HepG2 (cell line): ENCODE results near the gene RNU6-8. TPM values are rescaled to one million over a fixed set of nuclear protein-coding genes. Genes with fewer than 3 reads are reported as not detected.
A peak's percentile ranks its signal among the peaks of the same experiment; 100 is the strongest.

Experiments
- BORCS8-MEF2B ChIP-seq: sonication (generic); formaldehyde crosslinking; IDR thresholded peaks from 2 replicates; pipeline ENCODE4 v1.8.0; 2022; ENCODE audit warnings: mild to moderate bottlenecking, missing genetic modification reagents
- CBFB ChIP-seq: sonication (generic); formaldehyde crosslinking; IDR thresholded peaks from 2 replicates; pipeline ENCODE4 v1.4.0; 2020; ENCODE audit warnings: missing genetic modification reagents
- E2F5 ChIP-seq: sonication (generic); formaldehyde crosslinking; conservative IDR thresholded peaks from 2 replicates; pipeline ENCODE4 v1.4.0; 2020; ENCODE audit warnings: missing genetic modification reagents
- ESRRA ChIP-seq: sonication (generic); formaldehyde crosslinking; IDR thresholded peaks from 2 replicates; pipeline ENCODE4 v1.5.1; 2020; ENCODE audit warnings: mild to moderate bottlenecking, low read depth, missing genetic modification reagents
- FOSL1 ChIP-seq: sonication (generic); formaldehyde crosslinking; IDR thresholded peaks from 2 replicates; pipeline ENCODE4 v1.9.0; 2021; ENCODE audit warnings: missing genetic modification reagents, borderline replicate concordance
- GABPB1 ChIP-seq: IDR thresholded peaks from 2 replicates; pipeline ENCODE4 v1.6.1; 2016; ENCODE audit warnings: mild to moderate bottlenecking, missing genetic modification reagents, moderate library complexity, missing compliant biosample characterization
- HNF1B ChIP-seq: sonication (generic); formaldehyde crosslinking; IDR thresholded peaks from 2 replicates; pipeline ENCODE4 v1.5.1; 2020; ENCODE audit warnings: mild to moderate bottlenecking, moderate library complexity, missing genetic modification reagents
- KAT2B ChIP-seq: fragments of 150-350 bp; IDR thresholded peaks from 2 replicates; pipeline ENCODE4 v1.6.1; 2014; ENCODE audit warnings: low read depth, low read length, borderline replicate concordance
- KDM5B ChIP-seq: sonication (generic); formaldehyde crosslinking; IDR thresholded peaks from 2 replicates; pipeline ENCODE4 v1.4.0; 2020; ENCODE audit warnings: missing genetic modification reagents, mild to moderate bottlenecking, borderline replicate concordance
- KLF12 ChIP-seq: sonication (generic); formaldehyde crosslinking; IDR thresholded peaks from 2 replicates; pipeline ENCODE4 v1.4.0; 2020; ENCODE audit warnings: missing genetic modification reagents, borderline replicate concordance
- MTERF4 ChIP-seq: sonication (generic); formaldehyde crosslinking; IDR thresholded peaks from 2 replicates; pipeline ENCODE4 v1.8.0; 2023; ENCODE audit warnings: mild to moderate bottlenecking, missing genetic modification reagents
- NFRKB ChIP-seq: fragments of 450-650 bp; IDR thresholded peaks from 2 replicates; pipeline ENCODE4 v1.6.1; 2017
- TEAD3 ChIP-seq: optimal IDR thresholded peaks from 2 replicates; pipeline ENCODE3; 2016; ENCODE audit warnings: borderline replicate concordance
- ZFYVE20 ChIP-seq: sonication (generic); formaldehyde crosslinking; IDR thresholded peaks from 2 replicates; pipeline ENCODE4 v1.8.0; 2023; ENCODE audit warnings: low read depth, mild to moderate bottlenecking, moderate library complexity, missing genetic modification reagents, borderline replicate concordance
- ZNF326 ChIP-seq: sonication (generic); formaldehyde crosslinking; IDR thresholded peaks from 2 replicates; pipeline ENCODE4 v1.4.0; 2020; ENCODE audit warnings: missing genetic modification reagents, borderline replicate concordance
- ZNF614 ChIP-seq: IDR thresholded peaks from 2 replicates; pipeline ENCODE4 v1.6.1; 2018; ENCODE audit warnings: missing biosample characterization, missing genetic modification reagents, inconsistent platforms, borderline replicate concordance
- ZSCAN25 ChIP-seq: sonication (generic); formaldehyde crosslinking; IDR thresholded peaks from 2 replicates; pipeline ENCODE4 v1.8.0; 2022; ENCODE audit warnings: mild to moderate bottlenecking, missing genetic modification reagents
- polyA plus RNA-seq, 8 experiments: library from polyadenylated mRNA; depleted of rRNA in 3 of 8; stranded (reverse) in 7 of 8; unstranded in 1 of 8; fragments of >200 nt; fragmentation: Illumina TruSeq in 4 of 8; extraction: Trizol in 4 of 8; gene quantifications; 2 replicates each; pipeline versions ENCODE4 v1.2.1 to v1.2.3, GENCODE V29; 2011 to 2016; ENCODE audit warnings: low read depth in 4 of 8, missing spikeins in 1 of 8, mixed read lengths in 1 of 8; ENCODE audit not compliant: insufficient read depth in 1 of 8
- total RNA-seq, 5 experiments: library from RNA; depleted of rRNA; stranded (reverse); fragments of >200 nt; fragmentation: Illumina TruSeq; extraction: Trizol; gene quantifications; 2 replicates each; pipeline ENCODE4 v1.2.3, GENCODE V29; 2016; ENCODE audit warnings: low read depth in 1 of 5
- TF ChIP-seq, protein P1 (sequence below): sonication (generic); formaldehyde crosslinking; IDR thresholded peaks from 2 replicates; pipeline ENCODE4 v1.5.0; 2020; ENCODE audit warnings: mild to moderate bottlenecking, missing genetic modification reagents, borderline replicate concordance
- TF ChIP-seq, protein P2 (sequence below): sonication (generic); formaldehyde crosslinking; IDR thresholded peaks from 2 replicates; pipeline ENCODE4 v1.5.1; 2020; ENCODE audit warnings: mild to moderate bottlenecking, missing genetic modification reagents

Gene RNU6-8
- total and polyA plus RNA-seq, 2 of the 13 experiments (the other 11 are each of a cell fraction or from before 2014, with no cell fraction given): under 0.01 TPM; not detected in 1

DNA sequence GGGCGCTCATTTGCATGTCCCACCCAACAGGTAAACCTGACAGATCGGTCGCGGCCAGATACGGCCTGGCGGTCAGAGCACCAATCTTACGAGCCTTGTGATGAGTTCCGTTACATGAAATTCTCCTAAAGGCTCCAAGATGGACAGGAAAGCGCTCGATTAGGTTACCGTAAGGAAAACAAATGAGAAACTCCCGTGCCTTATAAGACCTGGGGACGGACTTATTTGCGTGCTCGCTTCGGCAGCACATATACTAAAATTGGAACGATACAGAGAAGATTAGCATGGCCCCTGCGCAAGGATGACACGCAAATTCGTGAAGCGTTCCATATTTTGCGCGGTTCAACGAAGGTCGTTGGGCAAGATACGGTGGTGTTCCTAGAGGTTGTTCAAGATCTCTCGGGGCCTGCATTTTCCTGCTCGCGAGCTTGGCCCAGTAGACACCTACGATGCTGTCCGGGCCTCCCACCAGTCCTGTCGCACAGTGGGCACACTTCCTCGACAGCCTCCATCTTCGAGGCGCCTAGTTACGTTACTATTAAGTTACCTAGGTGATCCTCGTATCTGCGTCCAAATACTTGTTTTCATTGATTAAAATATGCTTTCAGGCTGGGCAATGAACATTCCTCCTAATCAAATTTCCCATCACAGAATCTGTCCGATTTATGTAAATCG is 1.1 kb downstream of the RNU6-8 start, which contains the start of gene RNU6-7 (continued):
- TF ChIP-seq MTERF4 (CRISPR knock-in tag) (no peak), E2F5 (CRISPR knock-in tag) (no peak; the same call in 1 of the 2 replicates), BORCS8-MEF2B (0 out of 2 replicates have a peak, but pooled peaks have one; percentile 9), KDM5B (peak; percentile 72), ZFYVE20 (CRISPR knock-in tag) (0 out of 2 replicates have a peak, but pooled peaks have one; percentile 9), TEAD3 (CRISPR knock-in tag) (no peak), GABPB1 (CRISPR knock-in tag) (no peak; the same call in 1 of the 2 replicates), KLF12 (CRISPR knock-in tag) (no peak), NFRKB (no peak), CBFB (CRISPR knock-in tag) (peak; percentile 10; the same call in 1 of the 2 replicates), KAT2B (no peak), ZNF326 (CRISPR knock-in tag) (no peak), ZSCAN25 (CRISPR knock-in tag) (0 out of 2 replicates have a peak, but pooled peaks have one; percentile 51), ESRRA (CRISPR knock-in tag) (peak; percentile 15), ZNF614 (CRISPR knock-in tag) (peak; percentile 10; the same call in 1 of the 2 replicates), HNF1B (CRISPR knock-in tag) (no peak; the same call in 1 of the 2 replicates), FOSL1 (no peak)
- TF ChIP-seq, protein P1, sequence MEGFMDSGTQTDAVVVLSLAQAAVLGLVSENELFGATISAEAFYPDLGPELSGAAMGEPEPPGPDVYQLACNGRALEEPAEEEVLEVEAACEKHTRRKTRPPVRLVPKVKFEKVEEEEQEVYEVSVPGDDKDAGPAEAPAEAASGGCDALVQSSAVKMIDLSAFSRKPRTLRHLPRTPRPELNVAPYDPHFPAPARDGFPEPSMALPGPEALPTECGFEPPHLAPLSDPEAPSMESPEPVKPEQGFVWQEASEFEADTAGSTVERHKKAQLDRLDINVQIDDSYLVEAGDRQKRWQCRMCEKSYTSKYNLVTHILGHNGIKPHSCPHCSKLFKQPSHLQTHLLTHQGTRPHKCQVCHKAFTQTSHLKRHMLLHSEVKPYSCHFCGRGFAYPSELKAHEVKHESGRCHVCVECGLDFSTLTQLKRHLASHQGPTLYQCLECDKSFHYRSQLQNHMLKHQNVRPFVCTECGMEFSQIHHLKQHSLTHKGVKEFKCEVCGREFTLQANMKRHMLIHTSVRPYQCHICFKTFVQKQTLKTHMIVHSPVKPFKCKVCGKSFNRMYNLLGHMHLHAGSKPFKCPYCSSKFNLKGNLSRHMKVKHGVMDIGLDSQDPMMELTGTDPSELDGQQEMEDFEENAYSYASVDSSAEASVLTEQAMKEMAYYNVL: 0 out of 2 replicates have a peak, but pooled peaks have one; percentile 23
- TF ChIP-seq, protein P2, sequence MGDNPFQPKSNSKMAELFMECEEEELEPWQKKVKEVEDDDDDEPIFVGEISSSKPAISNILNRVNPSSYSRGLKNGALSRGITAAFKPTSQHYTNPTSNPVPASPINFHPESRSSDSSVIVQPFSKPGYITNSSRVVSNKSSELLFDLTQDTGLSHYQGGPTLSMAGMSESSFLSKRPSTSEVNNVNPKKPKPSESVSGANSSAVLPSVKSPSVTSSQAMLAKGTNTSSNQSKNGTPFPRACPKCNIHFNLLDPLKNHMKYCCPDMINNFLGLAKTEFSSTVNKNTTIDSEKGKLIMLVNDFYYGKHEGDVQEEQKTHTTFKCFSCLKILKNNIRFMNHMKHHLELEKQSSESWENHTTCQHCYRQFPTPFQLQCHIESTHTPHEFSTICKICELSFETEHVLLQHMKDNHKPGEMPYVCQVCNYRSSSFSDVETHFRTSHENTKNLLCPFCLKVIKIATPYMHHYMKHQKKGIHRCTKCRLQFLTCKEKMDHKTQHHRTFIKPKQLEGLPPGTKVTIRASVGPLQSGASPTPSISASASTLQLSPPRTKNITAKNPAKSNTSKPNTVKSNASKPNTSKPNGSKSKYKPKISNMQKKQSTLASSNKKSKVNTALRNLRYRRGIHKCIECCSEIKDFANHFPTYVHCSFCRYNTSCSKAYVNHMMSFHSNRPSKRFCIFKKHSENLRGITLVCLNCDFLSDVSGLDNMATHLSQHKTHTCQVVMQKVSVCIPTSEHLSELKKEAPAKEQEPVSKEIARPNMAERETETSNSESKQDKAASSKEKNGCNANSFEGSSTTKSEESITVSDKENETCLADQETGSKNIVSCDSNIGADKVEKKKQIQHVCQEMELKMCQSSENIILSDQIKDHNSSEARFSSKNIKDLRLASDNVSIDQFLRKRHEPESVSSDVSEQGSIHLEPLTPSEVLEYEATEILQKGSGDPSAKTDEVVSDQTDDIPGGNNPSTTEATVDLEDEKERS (CRISPR knock-in tag): peak; percentile 65; the same call in 1 of the 2 replicates
